WTC11 (cell line): ENCODE data around the gene YAP1. TPM values are rescaled to one million over a fixed set of nuclear protein-coding genes. Genes with fewer than 3 reads are reported as not detected.

Source experiments
- ATAC-seq: fragments of 200-7000 bp; cut with Tn5 transposase; 2 replicates; pipeline ENCODE4 v1.10.0; 2021; ENCODE audit warnings: mild to moderate bottlenecking, moderate library complexity
- CTCF ChIA-PET: fragments of 300-600 bp; sonication (Branson Sonifier 250); formaldehyde crosslinking; loops from one replicate; lab custom pipeline; 2021; ENCODE audit warnings: antibody characterized with exemption; lab: Charles Lee
- POLR2A ChIA-PET: fragments of 350-600 bp; sonication (Branson Sonifier 250); formaldehyde crosslinking; loops from one replicate; lab custom pipeline; 2021; ENCODE audit warnings: antibody characterized with exemption; lab: Charles Lee
- DNase-seq: peaks from one replicate; pipeline ENCODE4 v3.0.0; 2021; ENCODE audit warnings: low spot score
- H3K27ac Mint-ChIP-seq: 2 replicates; pipeline ENCODE4 v1.8.0; 2021; ENCODE audit warnings: mixed read lengths
- H3K27me3 Mint-ChIP-seq: 2 replicates; pipeline ENCODE4 v1.8.0; 2021; ENCODE audit warnings: low read depth, mild to moderate bottlenecking, moderate library complexity, mixed read lengths
- H3K36me3 Mint-ChIP-seq: 2 replicates; pipeline ENCODE4 v1.8.0; 2021; ENCODE audit warnings: mixed read lengths
- H3K4me1 Mint-ChIP-seq: 2 replicates; pipeline ENCODE4 v1.8.0; 2022; ENCODE audit warnings: mixed read lengths
- H3K4me3 Mint-ChIP-seq: 2 replicates; pipeline ENCODE4 v1.8.0; 2021; ENCODE audit warnings: mild to moderate bottlenecking, moderate library complexity, mixed read lengths
- H3K9me3 Mint-ChIP-seq: 2 replicates; pipeline ENCODE4 v1.8.0; 2021; ENCODE audit warnings: mixed read lengths
- CREM ChIP-seq: sonication (generic); formaldehyde crosslinking; IDR thresholded peaks from 2 replicates; pipeline ENCODE4 v1.8.1; 2022; ENCODE audit warnings: mild to moderate bottlenecking, missing genetic modification reagents, moderate library complexity
- KAT7 ChIP-seq: sonication (generic); formaldehyde crosslinking; IDR thresholded peaks from 2 replicates; pipeline ENCODE4 v1.8.1; 2023; ENCODE audit warnings: missing genetic modification reagents, mild to moderate bottlenecking, borderline replicate concordance
- MXD4 ChIP-seq: fragments of 250-450 bp; sonication (Bioruptor Pico); IDR thresholded peaks from 2 replicates; pipeline ENCODE4 v1.8.0; 2021; ENCODE audit warnings: mild to moderate bottlenecking, moderate library complexity, borderline replicate concordance
- MYBL2 ChIP-seq: sonication (generic); formaldehyde crosslinking; IDR thresholded peaks from 2 replicates; pipeline ENCODE4 v1.8.1; 2023; ENCODE audit warnings: mild to moderate bottlenecking, moderate library complexity, missing genetic modification reagents
- OVOL2 ChIP-seq: fragments of 250-450 bp; sonication (Bioruptor Pico); IDR thresholded peaks from 2 replicates; pipeline ENCODE4 v1.9.0; 2021; ENCODE audit warnings: mild to moderate bottlenecking, borderline replicate concordance
- PRRX2 ChIP-seq: fragments of 250-450 bp; sonication (Bioruptor Pico); IDR thresholded peaks from 2 replicates; pipeline ENCODE4 v1.8.0; 2021; ENCODE audit warnings: mild to moderate bottlenecking
- SP1 ChIP-seq: sonication (generic); formaldehyde crosslinking; conservative IDR thresholded peaks from 2 replicates; pipeline ENCODE4 v1.8.1; 2022; ENCODE audit warnings: missing genetic modification reagents
- USF1 ChIP-seq: sonication (generic); formaldehyde crosslinking; IDR thresholded peaks from 2 replicates; pipeline ENCODE4 v1.8.0; 2022; ENCODE audit warnings: mild to moderate bottlenecking, missing genetic modification reagents
- USF2 ChIP-seq: sonication (generic); formaldehyde crosslinking; IDR thresholded peaks from 2 replicates; pipeline ENCODE4 v1.8.1; 2023; ENCODE audit warnings: mild to moderate bottlenecking, missing genetic modification reagents, moderate library complexity
- ZNF219 ChIP-seq: sonication (generic); formaldehyde crosslinking; IDR thresholded peaks from 2 replicates; pipeline ENCODE4 v1.8.0; 2023; ENCODE audit warnings: missing genetic modification reagents, mild to moderate bottlenecking, borderline replicate concordance
- ZSCAN18 ChIP-seq: fragments of 250-450 bp; sonication (Bioruptor Pico); IDR thresholded peaks from 2 replicates; pipeline ENCODE4 v2.1.2; 2022; ENCODE audit warnings: mild to moderate bottlenecking, moderate library complexity
- total RNA-seq: library from RNA; stranded (reverse); gene quantifications from 3 replicates; pipeline ENCODE4 v1.2.3, GENCODE V29; 2021
- TF ChIP-seq, protein P1 (sequence below): sonication (generic); formaldehyde crosslinking; conservative IDR thresholded peaks from 2 replicates; pipeline ENCODE4 v1.8.1; 2023; ENCODE audit warnings: mild to moderate bottlenecking, low read depth, missing genetic modification reagents, moderate library complexity
- TF ChIP-seq, protein P2 (sequence below): sonication (generic); formaldehyde crosslinking; IDR thresholded peaks from 2 replicates; pipeline ENCODE4 v1.8.1; 2023; ENCODE audit warnings: mild to moderate bottlenecking, moderate library complexity, missing genetic modification reagents
- TF ChIP-seq, protein P3 (sequence below): sonication (generic); formaldehyde crosslinking; IDR thresholded peaks from 2 replicates; pipeline ENCODE4 v1.8.1; 2022; ENCODE audit warnings: low read depth, mild to moderate bottlenecking, moderate library complexity, missing genetic modification reagents, borderline replicate concordance
- TF ChIP-seq, protein P4 (sequence below): sonication (generic); formaldehyde crosslinking; IDR thresholded peaks from 2 replicates; pipeline ENCODE4 v1.8.1; 2023; ENCODE audit warnings: mild to moderate bottlenecking, missing genetic modification reagents

YAP1 gene
- total RNA-seq, 1 experiment from 2014 or later, result 88.7 TPM

DNA sequence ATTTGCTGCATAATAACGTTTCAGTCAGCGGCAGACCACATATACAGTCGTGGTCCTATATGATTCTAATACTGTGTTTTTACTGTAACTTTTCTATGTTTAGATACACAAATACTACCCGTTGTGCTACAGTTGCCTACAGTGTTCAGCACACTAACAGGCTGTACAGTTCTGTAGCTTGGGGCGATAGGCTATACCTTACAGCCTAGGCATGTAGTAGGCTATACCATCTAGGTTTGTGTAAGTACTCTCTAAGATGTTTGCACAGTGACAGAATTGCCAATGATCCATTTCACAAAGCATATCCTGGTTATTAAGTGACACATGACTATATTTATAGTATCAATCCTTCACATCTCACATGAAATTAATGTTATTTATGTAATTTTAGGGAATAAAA, 78.2 kb downstream of the YAP1 start:
- ChIA-PET CTCF (no interaction called here), POLR2A (interaction anchor here (1.0 kb wide), 1 partner anchor 65 kb away, joined by 3 read pairs; no protein-coding TSS in a partner anchor)
- TF ChIP-seq ZSCAN18 (CRISPR knock-in tag) (no peak), USF2 (CRISPR knock-in tag) (no peak), MYBL2 (CRISPR knock-in tag) (no peak)
- TF ChIP-seq, protein P1, sequence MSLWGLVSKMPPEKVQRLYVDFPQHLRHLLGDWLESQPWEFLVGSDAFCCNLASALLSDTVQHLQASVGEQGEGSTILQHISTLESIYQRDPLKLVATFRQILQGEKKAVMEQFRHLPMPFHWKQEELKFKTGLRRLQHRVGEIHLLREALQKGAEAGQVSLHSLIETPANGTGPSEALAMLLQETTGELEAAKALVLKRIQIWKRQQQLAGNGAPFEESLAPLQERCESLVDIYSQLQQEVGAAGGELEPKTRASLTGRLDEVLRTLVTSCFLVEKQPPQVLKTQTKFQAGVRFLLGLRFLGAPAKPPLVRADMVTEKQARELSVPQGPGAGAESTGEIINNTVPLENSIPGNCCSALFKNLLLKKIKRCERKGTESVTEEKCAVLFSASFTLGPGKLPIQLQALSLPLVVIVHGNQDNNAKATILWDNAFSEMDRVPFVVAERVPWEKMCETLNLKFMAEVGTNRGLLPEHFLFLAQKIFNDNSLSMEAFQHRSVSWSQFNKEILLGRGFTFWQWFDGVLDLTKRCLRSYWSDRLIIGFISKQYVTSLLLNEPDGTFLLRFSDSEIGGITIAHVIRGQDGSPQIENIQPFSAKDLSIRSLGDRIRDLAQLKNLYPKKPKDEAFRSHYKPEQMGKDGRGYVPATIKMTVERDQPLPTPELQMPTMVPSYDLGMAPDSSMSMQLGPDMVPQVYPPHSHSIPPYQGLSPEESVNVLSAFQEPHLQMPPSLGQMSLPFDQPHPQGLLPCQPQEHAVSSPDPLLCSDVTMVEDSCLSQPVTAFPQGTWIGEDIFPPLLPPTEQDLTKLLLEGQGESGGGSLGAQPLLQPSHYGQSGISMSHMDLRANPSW (CRISPR knock-in tag), result no peak
- TF ChIP-seq, protein P2, sequence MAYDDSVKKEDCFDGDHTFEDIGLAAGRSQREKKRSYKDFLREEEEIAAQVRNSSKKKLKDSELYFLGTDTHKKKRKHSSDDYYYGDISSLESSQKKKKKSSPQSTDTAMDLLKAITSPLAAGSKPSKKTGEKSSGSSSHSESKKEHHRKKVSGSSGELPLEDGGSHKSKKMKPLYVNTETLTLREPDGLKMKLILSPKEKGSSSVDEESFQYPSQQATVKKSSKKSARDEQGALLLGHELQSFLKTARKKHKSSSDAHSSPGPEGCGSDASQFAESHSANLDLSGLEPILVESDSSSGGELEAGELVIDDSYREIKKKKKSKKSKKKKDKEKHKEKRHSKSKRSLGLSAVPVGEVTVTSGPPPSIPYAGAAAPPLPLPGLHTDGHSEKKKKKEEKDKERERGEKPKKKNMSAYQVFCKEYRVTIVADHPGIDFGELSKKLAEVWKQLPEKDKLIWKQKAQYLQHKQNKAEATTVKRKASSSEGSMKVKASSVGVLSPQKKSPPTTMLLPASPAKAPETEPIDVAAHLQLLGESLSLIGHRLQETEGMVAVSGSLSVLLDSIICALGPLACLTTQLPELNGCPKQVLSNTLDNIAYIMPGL (CRISPR knock-in tag), result no peak
- TF ChIP-seq, protein P3, sequence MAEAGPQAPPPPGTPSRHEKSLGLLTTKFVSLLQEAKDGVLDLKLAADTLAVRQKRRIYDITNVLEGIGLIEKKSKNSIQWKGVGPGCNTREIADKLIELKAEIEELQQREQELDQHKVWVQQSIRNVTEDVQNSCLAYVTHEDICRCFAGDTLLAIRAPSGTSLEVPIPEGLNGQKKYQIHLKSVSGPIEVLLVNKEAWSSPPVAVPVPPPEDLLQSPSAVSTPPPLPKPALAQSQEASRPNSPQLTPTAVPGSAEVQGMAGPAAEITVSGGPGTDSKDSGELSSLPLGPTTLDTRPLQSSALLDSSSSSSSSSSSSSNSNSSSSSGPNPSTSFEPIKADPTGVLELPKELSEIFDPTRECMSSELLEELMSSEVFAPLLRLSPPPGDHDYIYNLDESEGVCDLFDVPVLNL (CRISPR knock-in tag), result no peak
- no peak overlapping the region for H3K4me3 Mint-ChIP-seq
- no peaks in the 10 kb centered on the region for H3K36me3 Mint-ChIP-seq
- ATAC-seq, result no peak
- H3K4me1 Mint-ChIP-seq, result peaks cover 55% of the 10 kb centered on the region
- no peak overlapping the region for H3K27ac Mint-ChIP-seq
- no peaks in the 10 kb centered on the region for H3K9me3 Mint-ChIP-seq
- H3K27me3 Mint-ChIP-seq, result no peaks in the 10 kb centered on the region
- DNase-seq, result no peak

- H3K4me1 Mint-ChIP-seq, result peaks cover 45% of the 10 kb centered on the region
- H3K27ac Mint-ChIP-seq, result peak overlapping the region; percentile 8
Observed at GRCh38 chr11:102191832-102192231, 81.6 kb downstream of the YAP1 start.

More at GRCh38 chr11:102191832-102192231, 81.6 kb downstream of the YAP1 start:
- TF ChIP-seq USF1 (CRISPR knock-in tag), result no peak
- TF ChIP-seq PRRX2 (CRISPR knock-in tag), result no peak
- TF ChIP-seq MXD4, result no peak
- TF ChIP-seq SP1 (CRISPR knock-in tag), result no peak
- TF ChIP-seq, protein P4, sequence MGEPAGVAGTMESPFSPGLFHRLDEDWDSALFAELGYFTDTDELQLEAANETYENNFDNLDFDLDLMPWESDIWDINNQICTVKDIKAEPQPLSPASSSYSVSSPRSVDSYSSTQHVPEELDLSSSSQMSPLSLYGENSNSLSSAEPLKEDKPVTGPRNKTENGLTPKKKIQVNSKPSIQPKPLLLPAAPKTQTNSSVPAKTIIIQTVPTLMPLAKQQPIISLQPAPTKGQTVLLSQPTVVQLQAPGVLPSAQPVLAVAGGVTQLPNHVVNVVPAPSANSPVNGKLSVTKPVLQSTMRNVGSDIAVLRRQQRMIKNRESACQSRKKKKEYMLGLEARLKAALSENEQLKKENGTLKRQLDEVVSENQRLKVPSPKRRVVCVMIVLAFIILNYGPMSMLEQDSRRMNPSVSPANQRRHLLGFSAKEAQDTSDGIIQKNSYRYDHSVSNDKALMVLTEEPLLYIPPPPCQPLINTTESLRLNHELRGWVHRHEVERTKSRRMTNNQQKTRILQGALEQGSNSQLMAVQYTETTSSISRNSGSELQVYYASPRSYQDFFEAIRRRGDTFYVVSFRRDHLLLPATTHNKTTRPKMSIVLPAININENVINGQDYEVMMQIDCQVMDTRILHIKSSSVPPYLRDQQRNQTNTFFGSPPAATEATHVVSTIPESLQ (CRISPR knock-in tag), result no peak
- no peak for TF ChIP-seq CREM (CRISPR knock-in tag)
- no peak for TF ChIP-seq MYBL2 (CRISPR knock-in tag)
- TF ChIP-seq ZNF219, result no peak
- no peak for TF ChIP-seq OVOL2
- no peak for TF ChIP-seq KAT7
- POLR2A ChIA-PET, result no interaction called here
- DNase-seq, result no peak
- CTCF ChIA-PET, result interaction anchor here (1.4 kb wide), 1 partner anchor 77 kb away, joined by 3 read pairs; no protein-coding TSS in a partner anchor
- no peaks in the 10 kb centered on the region for H3K27me3 Mint-ChIP-seq
- H3K9me3 Mint-ChIP-seq, result peaks cover 11% of the 10 kb centered on the region
- no peak for ATAC-seq
- no peak overlapping the region for H3K4me3 Mint-ChIP-seq
- H3K36me3 Mint-ChIP-seq, result peaks cover 16% of the 10 kb centered on the region
